Measurements from ENCODE around the gene COPG1. TPM values are rescaled to one million over a fixed set of nuclear protein-coding genes. Genes with fewer than 3 reads are reported as not detected.

The COPG1 gene
- total and polyA plus RNA-seq, 4 experiments from 2014 or later = 67.4 to 147 (median 129) TPM

DNA sequence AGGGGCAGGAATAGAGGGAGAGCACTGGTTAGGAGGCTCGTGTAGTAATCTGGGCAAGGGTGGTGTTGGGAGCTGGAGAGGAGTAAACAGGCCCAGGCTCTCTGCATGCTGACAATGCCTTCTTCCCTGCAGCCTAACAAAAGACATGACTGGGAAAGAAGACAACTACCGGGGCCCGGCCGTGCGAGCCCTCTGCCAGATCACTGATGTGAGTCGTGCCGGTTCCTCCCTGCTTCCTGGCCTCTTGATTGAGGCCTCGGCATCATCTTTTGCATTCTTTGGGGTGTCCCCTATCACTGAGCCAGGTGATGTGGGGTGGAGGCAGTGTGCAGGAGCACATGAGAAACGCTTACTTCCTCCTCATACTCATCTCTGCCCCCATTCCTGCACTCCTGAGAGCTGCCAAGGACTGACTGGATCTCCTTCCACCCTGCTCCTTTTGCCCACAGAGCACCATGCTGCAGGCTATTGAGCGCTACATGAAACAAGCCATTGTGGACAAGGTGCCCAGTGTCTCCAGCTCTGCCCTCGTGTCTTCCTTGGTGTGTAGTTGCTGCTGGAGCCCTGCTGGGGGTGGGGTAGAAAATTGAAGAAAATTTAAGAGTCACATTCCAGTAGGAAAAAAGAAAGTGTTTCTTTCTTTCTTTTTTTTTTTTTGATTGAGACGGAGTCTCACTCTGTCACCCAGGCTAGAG, 5.3 kb downstream of the COPG1 start:
- intact Hi-C loops (cut with micrococcal nuclease) = no loop called here
- no peaks in the 10 kb centered on the region for H3K27me3 Mint-ChIP-seq
- peaks cover 14 to 42% (median 24%) of the 10 kb centered on the region in 4 donors for H3K4me1 Mint-ChIP-seq
- CTCF ChIA-PET (ENCODE audit: partially characterized antibody) = no interaction called here
- Histone ChIP-seq H3K9me3 (ENCODE audit: control insufficient read depth in 1 of 2, low read length in 2 of 2) (no peaks in the 10 kb centered on the region), H3K4me1 (ENCODE audit: insufficient read depth, low read length) (peaks cover 15% of the 10 kb centered on the region), H3K36me3 (ENCODE audit: insufficient read depth, low read length) (peaks cover 66% of the 10 kb centered on the region), H3K4me3 (ENCODE audit: low read length in 2 of 2) (no peak overlapping the region), H3K27me3 (ENCODE audit: insufficient read depth, low read length) (no peaks in the 10 kb centered on the region), H3K27ac (ENCODE audit: low read depth, low read length) (no peak overlapping the region)
- POLR2A ChIA-PET (ENCODE audit: partially characterized antibody) = no interaction called here
- no peak for DNase-seq
- H3K27ac Mint-ChIP-seq = peak overlapping the region in 2 of 7 donors; percentile 51 to 57
- no peaks in the 10 kb centered on the region for H3K9me3 Mint-ChIP-seq
- no peak overlapping the region for H3K4me3 Mint-ChIP-seq
- H3K36me3 Mint-ChIP-seq = peaks cover 54 to 80% of the 10 kb centered on the region in 2 donors

DNA sequence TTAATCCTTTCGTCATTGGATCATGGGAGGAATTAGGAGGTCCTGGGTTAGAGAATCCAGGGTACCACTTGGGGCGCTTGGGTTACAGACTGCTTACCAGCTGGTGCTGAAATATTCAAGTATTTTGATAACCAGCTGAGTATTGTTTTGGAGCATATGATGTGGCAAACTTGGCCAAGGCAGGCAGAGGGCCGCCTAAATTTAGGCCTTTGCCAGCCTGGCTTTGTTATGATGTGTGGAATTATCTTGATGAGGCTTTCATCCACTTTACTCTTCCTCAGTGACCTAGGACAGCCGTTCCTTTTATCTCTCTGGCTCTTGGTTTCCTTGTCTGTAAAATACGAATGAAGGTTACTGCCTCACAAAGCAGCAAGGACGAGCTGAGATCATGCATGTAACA, 6.9 kb downstream of the COPG1 start:
- Histone ChIP-seq H3K4me3 (ENCODE audit: low read length in 2 of 2) (no peak overlapping the region), H3K27me3 (ENCODE audit: insufficient read depth, low read length) (no peaks in the 10 kb centered on the region), H3K27ac (ENCODE audit: low read depth, low read length) (no peak overlapping the region), H3K9me3 (ENCODE audit: control insufficient read depth in 1 of 2, low read length in 2 of 2) (no peaks in the 10 kb centered on the region), H3K36me3 (ENCODE audit: insufficient read depth, low read length) (peaks cover 81% of the 10 kb centered on the region), H3K4me1 (ENCODE audit: insufficient read depth, low read length) (peaks cover 5% of the 10 kb centered on the region)
- Mint-ChIP-seq H3K27ac (peak overlapping the region in 3 of 7 donors; percentile 29 to 57 (median 41)), H3K36me3 (peaks cover 63 to 86% of the 10 kb centered on the region in 2 donors), H3K9me3 (no peaks in the 10 kb centered on the region), H3K4me3 (no peak overlapping the region), H3K4me1 (peaks cover 6 to 28% (median 14%) of the 10 kb centered on the region in 4 donors), H3K27me3 (no peaks in the 10 kb centered on the region)
- no peak for DNase-seq
- POLR2A ChIA-PET (ENCODE audit: partially characterized antibody) = interaction anchor here (1.9 kb wide), 1 partner anchor 60 kb away, joined by 8 read pairs; a partner anchor contains a TSS
- CTCF ChIA-PET (ENCODE audit: partially characterized antibody) = interaction anchor here (0.8 to 1.2 kb wide), 2 partner anchors 10 to 286 kb away, joined by 3 to 4 read pairs; no protein-coding TSS in a partner anchor
- intact Hi-C loops (cut with micrococcal nuclease) = no loop called here

DNA sequence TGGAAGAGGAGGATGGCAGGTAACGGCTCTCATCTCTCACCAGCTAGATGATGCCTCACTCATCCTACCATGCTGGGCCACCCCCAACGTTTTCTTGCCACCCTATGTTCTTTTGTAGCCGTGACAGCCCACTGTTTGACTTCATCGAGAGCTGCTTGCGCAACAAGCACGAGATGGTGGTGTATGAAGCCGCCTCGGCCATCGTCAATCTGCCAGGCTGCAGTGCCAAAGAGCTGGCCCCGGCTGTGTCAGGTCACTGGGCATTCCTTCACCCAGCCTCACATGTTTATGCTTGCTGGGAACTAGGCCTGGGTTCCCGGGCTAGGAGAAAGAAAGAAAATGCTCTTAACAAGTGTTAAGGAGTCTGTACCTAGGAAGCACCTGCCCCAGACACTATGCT, 8.2 kb downstream of the COPG1 start:
- Histone ChIP-seq H3K4me3 (ENCODE audit: low read length in 2 of 2) (no peak overlapping the region), H3K36me3 (ENCODE audit: insufficient read depth, low read length) (peaks cover 83% of the 10 kb centered on the region), H3K27me3 (ENCODE audit: insufficient read depth, low read length) (no peaks in the 10 kb centered on the region), H3K27ac (ENCODE audit: low read depth, low read length) (no peak overlapping the region), H3K9me3 (ENCODE audit: control insufficient read depth in 1 of 2, low read length in 2 of 2) (no peaks in the 10 kb centered on the region), H3K4me1 (ENCODE audit: insufficient read depth, low read length) (no peaks in the 10 kb centered on the region)
- H3K4me3 Mint-ChIP-seq = no peak overlapping the region
- H3K27me3 Mint-ChIP-seq = no peaks in the 10 kb centered on the region
- no peaks in the 10 kb centered on the region for H3K9me3 Mint-ChIP-seq
- DNase-seq = no peak
- intact Hi-C loops (cut with micrococcal nuclease) = no loop called here
- CTCF ChIA-PET (ENCODE audit: partially characterized antibody) = interaction anchor here (0.8 to 1.4 kb wide), 3 partner anchors 8 to 204 kb away, joined by 3 to 6 read pairs (median 4); partner anchors contain the start of gene COPG1
- peaks cover 5 to 18% (median 10%) of the 10 kb centered on the region in 4 donors for H3K4me1 Mint-ChIP-seq
- H3K27ac Mint-ChIP-seq = peak overlapping the region in 1 of 7 donors; percentile 60
- H3K36me3 Mint-ChIP-seq = peaks cover 63 to 87% of the 10 kb centered on the region in 2 donors
- POLR2A ChIA-PET (ENCODE audit: partially characterized antibody) = interaction anchor here (1.0 to 1.9 kb wide), 3 partner anchors 8 to 59 kb away, joined by 4 to 8 read pairs (median 5); partner anchors contain the start of genes COPG1 and HMCES

DNA sequence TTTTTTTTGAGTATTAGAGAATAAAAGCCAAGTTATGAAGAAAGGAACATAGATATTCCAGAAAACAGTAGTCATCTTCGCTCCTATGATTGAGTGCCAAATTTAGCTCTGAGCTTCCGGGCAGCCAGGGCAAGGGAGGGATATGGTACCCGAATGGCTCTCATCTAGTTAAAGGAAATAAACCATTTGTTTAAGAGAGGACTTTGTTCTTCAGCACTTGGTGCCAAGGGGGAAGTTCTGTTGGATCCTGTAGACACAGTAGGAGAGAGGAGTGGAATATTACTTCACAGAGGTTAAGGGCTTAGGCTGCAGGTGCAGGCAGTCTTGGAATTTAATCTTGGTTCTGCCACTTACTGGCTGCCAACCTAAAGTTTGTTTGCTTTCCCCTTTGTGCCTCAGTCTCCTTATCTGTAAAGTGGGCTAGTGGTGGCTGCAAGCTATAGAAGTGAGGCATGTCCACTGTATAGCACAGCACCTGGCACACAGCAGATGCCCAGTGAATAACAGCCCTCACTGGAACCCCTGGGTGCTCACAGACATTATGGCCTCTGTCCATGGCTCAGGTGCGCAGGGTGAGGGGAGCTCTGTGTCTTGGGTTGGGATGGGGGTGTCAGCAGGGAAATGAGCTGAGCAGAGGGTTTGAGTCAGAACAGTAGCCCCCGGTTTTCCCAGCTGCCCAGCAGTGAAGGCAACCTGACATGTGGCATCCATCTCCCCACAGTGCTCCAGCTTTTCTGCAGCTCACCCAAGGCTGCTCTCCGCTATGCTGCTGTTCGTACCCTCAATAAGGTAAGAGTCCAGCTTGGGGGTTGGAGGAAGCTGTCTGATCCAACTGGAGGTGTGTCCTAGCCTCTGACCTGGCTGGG, 10.4 kb downstream of the COPG1 start:
- Histone ChIP-seq H3K4me3 (ENCODE audit: low read length in 2 of 2) (no peak overlapping the region), H3K9me3 (ENCODE audit: control insufficient read depth in 1 of 2, low read length in 2 of 2) (no peaks in the 10 kb centered on the region), H3K36me3 (ENCODE audit: insufficient read depth, low read length) (peaks cover 77% of the 10 kb centered on the region), H3K27me3 (ENCODE audit: insufficient read depth, low read length) (no peaks in the 10 kb centered on the region), H3K27ac (ENCODE audit: low read depth, low read length) (no peak overlapping the region), H3K4me1 (ENCODE audit: insufficient read depth, low read length) (no peaks in the 10 kb centered on the region)
- CTCF ChIA-PET (ENCODE audit: partially characterized antibody) = interaction anchor here (0.7 to 1.6 kb wide), 4 partner anchors 11 to 289 kb away, joined by 3 to 4 read pairs (median 4); a partner anchor contains a TSS
- peaks cover 0 to 1% (median 0%) of the 10 kb centered on the region in 8 donors for H3K9me3 Mint-ChIP-seq
- POLR2A ChIA-PET (ENCODE audit: partially characterized antibody) = interaction anchor here (1.2 to 1.9 kb wide), 3 partner anchors 11 to 56 kb away, joined by 3 to 9 read pairs (median 3); partner anchors contain the start of gene COPG1
- no peak for DNase-seq
- H3K4me3 Mint-ChIP-seq = no peak overlapping the region
- H3K4me1 Mint-ChIP-seq = peaks cover 2 to 13% (median 7%) of the 10 kb centered on the region in 4 donors
- H3K27ac Mint-ChIP-seq = peak overlapping the region in 2 of 7 donors; percentile 10 to 57
- intact Hi-C loops (cut with micrococcal nuclease) = no loop called here
- peaks cover 64 to 86% of the 10 kb centered on the region in 2 donors for H3K36me3 Mint-ChIP-seq
- no peaks in the 10 kb centered on the region for H3K27me3 Mint-ChIP-seq

DNA sequence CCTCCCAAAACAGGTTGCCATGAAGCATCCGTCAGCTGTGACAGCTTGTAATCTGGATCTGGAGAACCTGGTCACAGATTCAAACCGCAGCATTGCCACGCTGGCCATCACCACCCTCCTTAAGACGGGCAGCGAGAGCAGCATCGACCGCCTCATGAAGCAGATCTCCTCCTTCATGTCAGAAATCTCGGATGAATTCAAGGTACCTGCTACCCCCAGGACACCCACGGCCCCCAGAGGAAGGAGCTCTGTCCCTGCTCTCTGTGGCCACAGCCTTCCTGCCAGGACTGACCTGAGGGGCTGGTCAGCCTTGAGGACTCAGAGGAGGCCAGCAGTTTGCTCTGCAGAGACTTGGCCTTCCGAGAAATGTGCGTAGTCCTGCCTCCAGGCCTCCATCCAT, 11.2 kb downstream of the COPG1 start:
- peaks cover 0 to 1% (median 0%) of the 10 kb centered on the region in 8 donors for H3K9me3 Mint-ChIP-seq
- Histone ChIP-seq H3K27me3 (ENCODE audit: insufficient read depth, low read length) (no peaks in the 10 kb centered on the region), H3K27ac (ENCODE audit: low read depth, low read length) (no peak overlapping the region), H3K4me1 (ENCODE audit: insufficient read depth, low read length) (no peaks in the 10 kb centered on the region), H3K4me3 (ENCODE audit: low read length in 2 of 2) (no peak overlapping the region), H3K9me3 (ENCODE audit: control insufficient read depth in 1 of 2, low read length in 2 of 2) (no peaks in the 10 kb centered on the region), H3K36me3 (ENCODE audit: insufficient read depth, low read length) (peaks cover 75% of the 10 kb centered on the region)
- DNase-seq = no peak
- POLR2A ChIA-PET (ENCODE audit: partially characterized antibody) = interaction anchor here (1.2 to 1.9 kb wide), 3 partner anchors 11 to 56 kb away, joined by 3 to 9 read pairs (median 3); partner anchors contain the start of gene COPG1
- no peaks in the 10 kb centered on the region for H3K27me3 Mint-ChIP-seq
- H3K27ac Mint-ChIP-seq = no peak overlapping the region
- peaks cover 2 to 13% (median 7%) of the 10 kb centered on the region in 4 donors for H3K4me1 Mint-ChIP-seq
- intact Hi-C loops (cut with micrococcal nuclease) = no loop called here
- H3K4me3 Mint-ChIP-seq = no peak overlapping the region
- H3K36me3 Mint-ChIP-seq = peaks cover 65 to 90% of the 10 kb centered on the region in 2 donors
- CTCF ChIA-PET (ENCODE audit: partially characterized antibody) = interaction anchor here (1.0 to 1.8 kb wide), 4 partner anchors 15 to 290 kb away, joined by 3 to 9 read pairs (median 4); no protein-coding TSS in a partner anchor

DNA sequence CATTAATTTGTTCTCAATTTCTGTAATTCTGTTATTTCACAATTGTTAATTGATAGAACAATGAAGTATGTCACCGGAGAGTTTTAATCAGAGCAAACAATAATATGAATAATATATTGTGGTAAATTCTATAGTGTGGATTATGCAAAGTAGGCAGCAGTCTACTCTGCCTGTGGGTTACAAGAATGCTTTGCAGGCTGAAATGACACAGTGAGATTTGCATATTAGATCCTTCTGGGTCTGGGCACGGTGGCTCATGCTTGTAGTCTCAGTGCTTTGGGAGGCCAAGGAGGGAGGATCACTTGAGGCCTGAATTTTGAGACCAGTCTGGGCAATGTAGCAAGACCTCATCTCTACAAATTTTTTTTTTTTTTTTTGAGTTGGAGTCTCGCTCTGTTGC, 12.5 kb downstream of the COPG1 start:
- Mint-ChIP-seq H3K27me3 (no peaks in the 10 kb centered on the region), H3K36me3 (peaks cover 62 to 86% of the 10 kb centered on the region in 2 donors), H3K4me3 (no peak overlapping the region), H3K9me3 (peaks cover 0 to 1% (median 0%) of the 10 kb centered on the region in 8 donors), H3K27ac (peak overlapping the region in 3 of 7 donors; percentile 19 to 77 (median 68)), H3K4me1 (peaks cover 2 to 8% (median 7%) of the 10 kb centered on the region in 4 donors)
- Histone ChIP-seq H3K9me3 (ENCODE audit: control insufficient read depth in 1 of 2, low read length in 2 of 2) (no peaks in the 10 kb centered on the region), H3K27me3 (ENCODE audit: insufficient read depth, low read length) (no peaks in the 10 kb centered on the region), H3K36me3 (ENCODE audit: insufficient read depth, low read length) (peaks cover 74% of the 10 kb centered on the region), H3K4me3 (ENCODE audit: low read length in 2 of 2) (no peak overlapping the region), H3K4me1 (ENCODE audit: insufficient read depth, low read length) (no peaks in the 10 kb centered on the region), H3K27ac (ENCODE audit: low read depth, low read length) (no peak overlapping the region)
- CTCF ChIA-PET (ENCODE audit: partially characterized antibody) = interaction anchor here (1.3 to 1.8 kb wide), 3 partner anchors 10 to 60 kb away, joined by 3 to 9 read pairs (median 3); no protein-coding TSS in a partner anchor
- POLR2A ChIA-PET (ENCODE audit: partially characterized antibody) = interaction anchor here (0.6 to 1.9 kb wide), 5 partner anchors 8 to 482 kb away, joined by 3 to 9 read pairs (median 3); partner anchors contain the start of genes CNBP and RAB43
- intact Hi-C loops (cut with micrococcal nuclease) = no loop called here
- DNase-seq = no peak
